GM19023 (cell line): ENCODE measurements around the gene LEF1.
A peak's percentile ranks its signal among the peaks of the same experiment; 100 is the strongest.

Experiments
- ATAC-seq: cut with Tn5 transposase; IDR thresholded peaks from one replicate; pipeline ENCODE4 v1.9.1; 2021; ENCODE audit warnings: mild to moderate bottlenecking, moderate library complexity; ENCODE audit not compliant: unreplicated experiment

The LEF1 gene

DNA sequence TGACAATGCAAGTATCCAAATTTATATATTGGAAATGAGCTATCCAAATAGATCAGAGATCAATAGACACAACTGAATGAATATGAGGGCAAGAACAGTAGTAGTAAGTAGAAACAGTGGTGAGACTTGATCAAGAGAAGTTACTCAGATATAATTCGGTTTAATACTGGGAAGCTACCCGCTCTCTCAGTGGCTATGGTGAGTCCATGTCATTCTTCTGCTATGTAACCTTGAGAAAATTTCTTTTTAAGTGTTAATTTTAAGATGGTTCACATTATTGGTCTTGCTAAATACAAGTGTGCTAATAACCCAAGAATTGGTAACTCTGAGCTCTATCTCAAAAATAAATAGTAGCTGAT is 53.6 kb downstream of the LEF1 start:
- no peak for ATAC-seq

DNA sequence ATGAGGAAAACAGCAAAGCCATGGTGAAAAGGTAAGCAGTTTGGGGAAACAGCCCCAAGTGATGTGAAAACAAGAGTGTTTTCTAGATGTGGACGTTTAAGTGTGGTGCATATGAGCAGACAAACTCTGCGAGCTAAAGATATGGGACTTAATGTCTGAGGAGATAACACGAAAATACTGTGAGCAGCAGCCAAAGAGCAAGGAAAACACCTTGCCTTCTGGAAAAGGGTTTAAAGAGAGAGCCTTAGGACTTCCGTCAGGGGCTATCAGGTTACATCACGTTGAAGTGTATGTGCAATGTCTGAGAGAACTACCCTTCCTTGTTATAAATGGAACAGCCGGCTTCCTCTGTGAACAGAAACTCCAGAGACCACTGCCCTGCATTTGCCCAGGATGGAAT is 54.2 kb downstream of the LEF1 start:
- ATAC-seq = no peak

DNA sequence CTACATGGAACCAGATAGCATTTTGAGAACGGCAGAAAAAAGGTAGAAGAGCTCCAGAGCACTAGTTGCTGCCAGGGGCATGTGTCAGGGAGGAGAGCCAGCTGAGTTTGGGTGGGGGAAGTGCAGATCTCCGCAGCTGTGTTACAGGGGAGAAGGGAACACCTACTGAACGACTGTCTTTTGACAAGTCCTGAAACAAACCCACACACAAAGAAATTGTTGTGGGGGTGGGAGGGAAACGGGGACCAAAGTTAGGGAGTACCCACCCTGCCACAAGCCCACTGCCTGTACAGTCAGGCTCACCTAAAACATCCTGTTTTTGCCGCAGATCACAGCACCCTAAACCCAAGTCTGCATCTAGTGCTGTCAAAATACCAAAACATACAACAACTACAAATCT is 55.5 kb downstream of the LEF1 start:
- ATAC-seq = no peak

DNA sequence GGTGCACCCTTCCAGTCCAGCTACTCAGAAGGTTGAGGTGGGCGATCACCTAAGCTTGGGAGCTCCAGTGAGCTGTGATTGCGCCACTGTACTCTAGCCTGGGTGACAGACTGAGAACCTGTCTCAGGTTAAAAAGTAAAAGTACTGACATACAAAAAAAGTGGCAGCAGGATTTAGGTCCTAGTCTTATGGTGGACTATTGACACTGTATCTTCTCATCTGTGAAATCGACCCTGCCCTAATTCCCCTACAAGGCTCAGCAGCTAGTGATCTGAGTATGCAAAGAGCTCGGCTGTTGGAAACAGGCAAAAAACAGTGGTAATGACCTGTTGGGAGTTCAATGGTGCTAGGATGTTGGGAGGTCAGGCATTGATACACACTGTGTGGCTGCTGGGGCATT is 57.0 kb downstream of the LEF1 start:
- no peak for ATAC-seq

DNA sequence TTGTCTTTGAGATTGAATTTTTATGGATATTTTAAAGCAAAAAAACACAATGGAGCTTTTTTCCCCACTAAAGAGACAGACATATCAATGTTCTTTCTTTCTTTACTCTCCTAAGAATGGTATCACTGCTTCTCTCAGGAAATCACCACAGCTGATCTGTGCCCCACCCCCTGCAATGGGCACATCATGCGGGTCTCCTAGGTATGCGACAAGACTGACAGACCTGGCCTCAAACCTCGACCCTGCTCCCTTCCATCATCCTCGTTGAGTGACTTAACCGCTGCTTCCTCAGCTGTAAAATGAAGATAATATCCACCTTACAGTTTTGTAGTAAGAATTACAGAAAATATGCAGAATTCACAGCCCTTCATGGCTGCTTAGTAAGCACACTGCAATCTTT is 58.3 kb downstream of the LEF1 start:
- ATAC-seq = no peak

DNA sequence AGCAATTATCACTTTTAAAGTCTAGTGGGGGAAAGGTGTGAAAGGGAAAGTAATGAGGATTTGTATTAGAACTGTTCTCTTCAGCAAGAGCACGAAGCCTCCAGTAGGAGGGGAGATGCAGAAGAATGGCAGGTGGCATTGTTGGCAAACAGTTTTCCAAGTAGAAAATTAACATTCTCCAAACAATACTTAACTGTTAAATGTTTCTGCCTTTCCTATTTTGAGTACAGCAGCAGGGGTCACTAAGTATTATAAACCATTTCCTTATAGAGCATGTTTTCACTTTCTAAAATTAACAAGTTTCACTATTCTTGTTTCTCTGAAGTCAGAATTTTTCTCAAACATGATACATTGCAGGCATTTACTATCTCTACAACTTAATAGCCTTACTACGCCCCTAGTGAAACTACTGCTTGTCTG is 58.7 kb downstream of the LEF1 start:
- peak; percentile 59 for ATAC-seq

DNA sequence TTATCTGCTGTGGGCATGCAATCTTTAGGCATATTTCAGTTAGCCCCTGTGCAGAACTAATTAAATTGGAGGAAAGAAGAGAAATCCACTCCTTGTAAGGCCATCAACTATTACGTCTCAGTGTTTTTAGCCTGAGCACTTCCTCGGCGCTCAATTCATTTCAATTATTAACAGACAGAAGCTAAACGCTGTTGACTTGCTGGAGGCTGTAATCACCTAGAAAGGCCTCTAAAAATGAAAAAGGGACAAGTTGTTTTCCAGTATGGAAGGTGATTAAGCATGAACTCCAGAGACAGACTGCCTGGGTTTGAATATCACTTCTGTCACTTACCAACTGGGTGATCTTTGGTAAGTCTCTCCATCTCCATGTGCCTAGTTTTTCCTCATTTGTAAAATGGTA is 59.6 kb downstream of the LEF1 start:
- no peak for ATAC-seq

DNA sequence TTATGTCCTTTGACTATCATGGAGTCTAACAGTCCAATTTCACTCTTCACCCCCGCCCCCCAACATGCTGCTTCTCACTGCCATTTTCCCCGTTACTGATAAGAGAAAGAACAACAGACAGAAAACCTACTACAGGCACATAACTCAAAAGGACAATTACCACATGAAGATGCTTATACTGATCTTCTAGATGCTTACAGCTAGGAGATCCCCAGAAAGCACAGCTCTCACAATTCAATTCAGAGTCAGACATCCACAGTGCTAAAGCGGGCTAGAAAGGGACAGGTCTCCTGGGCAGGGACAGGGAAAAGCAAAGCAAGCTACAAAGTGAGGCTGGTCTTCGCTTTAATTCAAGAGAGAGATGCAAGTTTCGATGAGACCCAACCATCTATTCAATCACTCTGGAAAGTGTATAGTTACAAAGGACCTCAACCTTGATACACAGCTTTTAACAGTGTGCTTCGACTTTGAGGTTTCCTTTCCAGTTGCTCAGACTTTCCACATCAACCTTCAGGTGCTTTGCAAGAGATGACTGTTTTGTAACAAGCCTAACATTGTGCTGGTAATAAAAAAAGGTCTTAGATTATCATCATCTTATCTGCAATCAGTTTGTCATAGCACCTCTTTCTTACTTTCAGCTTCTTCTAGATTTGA is 60.9 kb downstream of the LEF1 start:
- no peak for ATAC-seq

DNA sequence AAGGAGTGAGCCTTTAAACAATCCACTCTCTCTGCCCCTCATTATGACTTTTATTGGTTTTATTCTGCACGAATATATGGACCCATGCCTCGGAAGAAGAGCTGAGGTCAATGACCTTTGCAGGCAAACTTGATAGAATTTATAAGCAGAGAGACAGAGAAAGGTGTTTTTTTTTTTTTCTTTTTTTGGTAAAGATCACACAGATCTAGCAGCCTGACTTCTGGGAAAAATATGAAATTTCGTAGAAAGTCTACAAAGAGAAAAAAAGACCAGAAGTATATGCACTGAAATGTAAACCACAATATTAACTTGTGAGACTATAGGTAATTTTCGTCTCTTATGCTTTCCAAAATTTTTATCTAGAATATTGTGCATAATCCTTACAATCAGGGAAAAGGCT is 61.6 kb downstream of the LEF1 start:
- ATAC-seq = no peak

DNA sequence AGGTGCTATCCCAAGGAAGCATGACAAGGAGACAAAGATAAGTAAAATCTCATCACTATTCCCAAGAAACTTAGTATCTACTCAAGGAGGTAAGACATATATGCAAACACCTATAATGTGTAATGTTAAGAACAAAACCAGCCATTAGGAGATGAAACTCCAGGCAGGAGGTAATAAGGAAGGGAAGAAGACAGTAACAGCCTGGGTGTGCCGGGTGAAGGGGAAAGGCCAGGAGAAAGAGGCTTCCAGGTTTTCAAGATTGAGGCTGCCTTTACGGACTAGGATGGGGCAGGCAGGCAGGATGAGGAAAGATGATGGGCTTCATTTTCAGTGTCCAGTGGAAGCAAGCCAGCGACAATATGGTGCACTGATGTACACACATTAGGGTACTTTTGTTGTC is 62.5 kb downstream of the LEF1 start:
- ATAC-seq = no peak

DNA sequence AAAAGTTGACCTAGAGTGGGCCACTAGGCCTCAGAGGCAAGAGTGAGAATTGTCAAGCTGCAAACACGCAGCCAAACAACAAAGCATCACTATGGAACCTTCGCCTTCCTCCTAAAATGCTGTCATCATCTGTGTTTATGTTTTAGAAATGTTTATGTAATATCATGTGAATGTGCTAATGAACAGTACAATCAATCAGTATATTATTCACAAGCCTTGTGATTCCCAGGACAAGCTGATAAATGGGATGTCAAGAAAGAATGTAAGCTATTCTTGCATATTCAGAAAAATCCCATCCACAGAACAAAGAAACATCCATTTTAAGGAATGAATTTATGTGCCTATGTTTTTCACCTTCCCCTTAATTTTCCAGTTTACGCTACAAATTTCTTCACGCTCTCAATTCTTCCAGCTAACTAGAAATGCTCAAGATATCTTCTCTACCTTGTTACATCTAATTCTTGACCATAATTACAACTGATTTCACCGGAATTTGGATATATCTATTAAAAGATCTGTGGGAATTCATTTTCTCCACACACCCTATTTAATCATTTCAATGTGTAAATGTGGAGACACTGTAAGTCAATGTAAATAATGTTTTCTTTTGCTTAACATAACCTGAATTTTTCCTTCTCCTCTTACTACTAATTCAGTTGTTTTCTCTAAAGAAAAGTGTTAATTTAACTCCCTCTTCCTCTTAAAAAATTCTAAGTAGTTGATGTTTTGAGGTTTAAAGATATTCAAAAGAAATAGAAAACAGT is 65.5 kb downstream of the LEF1 start:
- no peak for ATAC-seq

DNA sequence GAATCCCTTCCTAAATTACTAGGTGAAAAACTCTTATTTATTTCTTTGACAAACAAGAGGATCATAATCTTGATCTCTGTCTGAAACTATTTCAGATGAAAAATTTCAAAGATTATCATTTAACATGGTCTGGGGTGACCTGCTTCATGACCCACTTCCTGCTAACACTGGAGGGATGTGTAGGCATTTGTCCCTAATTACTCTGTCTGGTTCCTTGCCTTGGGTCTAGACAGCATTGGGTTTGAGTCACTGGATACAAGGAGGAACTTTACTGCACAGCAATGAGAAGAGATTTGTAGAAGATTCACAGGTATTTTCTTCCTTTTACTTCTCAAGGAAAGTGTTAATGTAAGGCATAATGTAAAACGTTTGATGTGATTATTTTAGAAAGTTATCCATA is 67.9 kb downstream of the LEF1 start:
- no peak for ATAC-seq

DNA sequence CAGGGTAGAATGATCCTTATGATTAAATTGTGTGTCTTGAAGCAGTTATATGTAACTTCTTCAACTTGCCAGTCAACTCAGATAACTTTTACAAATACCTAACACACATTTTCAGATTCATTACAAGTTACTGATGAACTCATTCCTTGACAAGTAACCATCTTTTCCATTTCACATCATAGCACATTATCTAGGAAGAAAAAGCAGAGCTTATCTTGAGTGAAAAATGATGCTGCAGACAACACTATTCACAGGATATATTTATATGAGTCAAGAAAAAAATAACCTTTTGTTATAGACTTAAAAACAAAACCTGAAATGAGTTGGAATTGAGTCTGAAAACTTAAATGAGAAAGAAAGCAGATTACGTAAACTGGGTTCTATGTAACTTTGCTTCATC is 68.9 kb downstream of the LEF1 start:
- no peak for ATAC-seq

DNA sequence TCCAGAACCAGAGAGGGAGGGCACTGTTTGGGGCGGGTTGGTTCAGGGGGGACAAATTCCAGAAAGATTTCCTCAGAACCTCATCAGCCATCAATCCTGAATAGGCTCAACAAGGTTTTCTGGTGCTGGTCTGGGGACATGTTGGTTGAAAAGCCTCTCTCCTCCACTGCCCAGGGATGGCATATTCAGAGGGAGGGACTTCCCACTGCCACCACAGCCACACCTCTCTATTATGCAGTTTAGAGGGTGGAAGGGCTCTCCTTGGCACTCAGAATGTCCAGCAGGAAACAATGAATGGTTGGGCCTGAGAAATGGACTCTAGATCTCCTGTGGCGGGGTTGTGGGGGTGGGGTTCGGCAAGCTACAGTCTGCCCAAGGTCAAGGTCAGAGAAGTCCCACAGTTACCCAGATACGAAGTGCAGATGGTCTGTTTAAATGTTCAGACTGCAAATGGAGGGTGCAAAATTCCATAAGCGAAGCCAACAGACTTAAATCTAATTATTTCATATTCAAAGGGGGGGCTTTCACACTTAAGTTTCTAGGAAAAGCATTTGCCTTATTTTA is 70.7 kb downstream of the LEF1 start:
- no peak for ATAC-seq

DNA sequence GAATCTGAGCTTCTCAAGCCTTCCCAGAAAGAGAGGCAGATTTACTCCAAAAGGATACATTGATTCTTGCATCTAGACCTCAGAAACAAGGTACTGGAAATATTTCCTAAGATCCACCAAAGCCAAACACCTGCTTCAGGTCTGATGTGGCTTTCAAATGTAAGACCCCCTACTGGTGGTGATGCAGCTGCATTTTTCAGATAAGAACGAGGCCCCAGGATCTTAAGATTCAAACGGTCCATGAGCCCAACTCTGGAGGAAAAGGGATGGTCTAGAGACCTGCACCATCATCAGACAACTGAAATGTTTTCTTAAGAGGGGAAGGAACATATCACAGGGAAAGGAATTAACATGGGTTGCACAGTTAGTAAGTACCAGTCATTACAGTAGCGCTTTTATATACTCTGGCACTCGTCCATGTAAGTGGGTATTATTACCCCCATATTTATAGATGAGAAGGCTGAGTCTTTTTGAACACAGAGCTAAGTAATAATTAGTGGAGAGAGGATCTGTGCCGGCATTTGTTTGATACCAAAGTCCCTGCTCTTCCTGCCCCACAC is 73.7 kb downstream of the LEF1 start:
- ATAC-seq = no peak

DNA sequence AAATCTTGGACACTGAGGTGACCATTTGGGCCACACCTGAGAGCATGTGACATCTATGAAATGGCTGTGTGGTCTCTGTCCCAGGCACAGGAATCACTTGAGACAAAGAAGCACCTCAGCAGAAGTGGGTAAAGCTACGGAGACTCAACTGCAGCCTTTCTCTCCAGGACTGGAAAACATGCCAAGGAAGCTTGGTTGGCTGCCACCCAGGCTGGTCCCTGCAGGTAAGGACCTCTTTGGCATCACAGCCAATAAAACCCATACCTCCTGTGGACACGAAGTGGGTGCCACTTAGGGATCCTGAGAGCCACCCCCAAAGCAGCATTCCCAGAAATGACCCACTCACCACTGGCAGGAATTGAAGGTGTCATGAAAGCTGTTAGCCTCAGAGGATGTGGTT is 74.6 kb downstream of the LEF1 start:
- ATAC-seq = no peak

DNA sequence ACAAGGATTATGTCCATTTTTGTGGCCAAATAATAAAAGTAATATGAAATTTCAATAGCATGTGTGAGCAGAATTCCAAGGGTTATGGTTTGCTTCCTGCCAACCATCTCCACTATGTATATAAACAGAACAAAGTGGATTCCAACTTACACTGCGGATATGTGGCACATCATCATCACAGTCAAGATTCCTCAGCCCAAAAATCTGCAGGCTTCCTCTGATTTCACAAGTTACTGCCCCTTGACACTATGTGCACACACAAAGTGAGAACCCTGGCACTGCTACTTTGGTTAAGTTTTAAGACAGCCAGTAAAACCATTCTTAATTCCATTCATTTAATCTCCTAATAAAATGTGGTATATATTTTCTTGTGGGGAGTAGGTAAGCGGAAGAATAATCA is 76.4 kb downstream of the LEF1 start:
- no peak for ATAC-seq

DNA sequence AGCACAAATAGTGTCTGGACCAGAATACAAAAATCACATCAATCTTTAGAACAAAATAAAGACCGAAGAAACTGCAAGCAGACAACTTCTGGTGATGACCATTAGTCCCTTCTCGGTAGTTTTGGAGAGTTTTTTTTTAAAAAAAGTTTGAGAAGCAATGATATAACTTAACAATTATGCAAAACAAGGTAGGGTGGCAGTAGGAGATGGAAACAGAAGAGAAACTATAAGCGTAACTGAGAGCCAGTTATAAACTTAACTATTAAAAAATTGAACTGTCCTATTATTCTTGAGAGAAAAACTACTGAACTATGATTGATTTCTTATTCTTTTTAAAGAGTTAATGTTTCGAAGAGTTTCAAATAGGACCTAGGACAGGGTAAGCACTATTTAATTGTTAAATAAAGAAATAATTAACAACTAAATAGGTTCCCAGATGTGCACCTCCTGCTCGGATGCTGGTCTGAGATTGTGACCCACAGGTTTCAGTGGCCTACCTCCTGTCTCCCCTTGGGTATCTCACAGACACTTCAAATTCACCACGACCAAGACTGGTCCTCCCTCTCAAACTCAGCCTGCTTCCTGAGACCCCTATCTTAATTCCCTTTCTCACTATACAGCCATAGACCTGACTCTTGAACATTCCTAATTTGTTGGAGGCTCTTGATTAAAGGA is 81.3 kb downstream of the LEF1 start:
- no peak for ATAC-seq

DNA sequence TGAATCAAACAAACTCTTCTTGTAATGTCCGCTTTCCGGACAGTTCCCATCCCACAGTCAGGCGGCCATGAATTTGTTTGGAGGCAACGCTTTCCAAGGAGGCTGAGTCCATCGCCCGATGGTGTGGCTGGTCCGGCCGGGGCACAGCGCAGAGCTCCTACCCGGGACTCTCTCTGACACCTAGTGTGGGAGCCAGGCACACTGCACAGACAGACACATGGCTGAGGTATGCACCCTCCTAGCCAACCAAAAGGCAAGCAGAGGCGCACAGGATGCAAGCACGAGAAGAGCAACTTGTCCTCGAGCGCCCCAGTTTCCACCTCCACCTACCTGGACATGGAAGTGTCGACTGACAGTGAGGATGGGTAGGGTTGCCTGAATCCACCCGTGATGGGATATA is 87.5 kb downstream of the LEF1 start:
- ATAC-seq = no peak

DNA sequence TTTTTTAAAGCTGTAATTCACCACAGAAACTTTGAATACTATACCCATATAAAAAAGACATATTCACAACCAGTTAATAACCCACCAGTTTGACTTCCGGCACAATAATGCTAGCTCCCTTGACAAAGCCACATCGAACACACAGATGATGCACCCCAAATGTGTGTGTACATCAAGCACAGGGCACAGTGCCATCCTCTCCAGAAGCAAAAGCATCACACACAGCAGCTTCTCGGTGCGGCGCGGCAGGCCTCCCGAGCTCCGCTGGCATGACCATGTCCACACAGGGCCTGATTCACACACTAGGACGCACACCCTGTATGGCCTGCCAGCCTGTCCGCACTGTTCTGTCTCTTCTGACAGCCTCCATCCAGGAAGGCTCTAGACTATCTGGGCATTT is 88.0 kb downstream of the LEF1 start:
- no peak for ATAC-seq

DNA sequence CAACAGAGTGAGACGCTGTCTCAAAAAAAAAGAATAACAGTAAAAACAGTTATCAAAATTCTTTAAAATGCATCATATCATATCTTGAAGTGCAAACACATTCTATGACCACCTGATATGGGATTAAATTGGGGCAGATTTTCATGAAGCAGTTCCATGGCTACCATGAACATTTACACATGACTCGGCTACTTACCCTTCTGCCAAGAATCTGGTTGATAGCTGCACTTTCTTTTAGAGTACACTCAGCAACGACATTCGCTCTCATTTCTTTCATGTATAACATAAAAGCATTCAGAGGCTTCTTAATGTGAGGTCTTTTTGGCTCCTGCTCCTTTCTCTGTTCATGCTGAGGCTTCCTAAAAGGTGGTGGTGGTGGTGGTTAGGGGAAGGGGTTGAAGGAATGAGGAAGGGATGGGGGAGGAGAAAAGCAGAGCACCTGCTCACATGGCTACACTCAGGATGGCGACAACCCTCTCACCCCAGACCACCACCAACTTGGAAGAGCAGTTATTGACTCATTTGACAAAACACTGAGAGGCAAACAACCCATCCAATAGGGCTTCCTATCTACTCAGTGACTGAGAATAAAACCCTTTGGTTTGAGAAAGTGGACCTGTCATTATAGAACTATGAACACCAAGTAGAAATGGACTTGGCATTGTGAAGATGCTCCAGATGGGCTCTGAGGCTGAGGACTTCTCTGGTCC is 90.6 kb downstream of the LEF1 start:
- no peak for ATAC-seq
